Activated T-cell treated with anti-CD3 and anti-CD28 coated beads for 48 hours (primary cell): Measurements from ENCODE around the gene CD300LB.
A peak's percentile ranks its signal among the peaks of the same experiment; 100 is the strongest.
"Not testable (repeated sequence)": the region's sequence is repeated elsewhere in the genome, so short reads cannot be mapped to it uniquely, and the experiment has no call there.

ENCODE experiments used
- DNase-seq: peaks from one replicate; pipeline ENCODE4 v3.0.0-alpha.2; 2020; ENCODE audit warnings: low read depth

CD300LB gene

GRCh38 chr17:74531231-74531761, at the start of gene CD300LB:
Gene CD300LB, minus strand, starts transcription at chr17:74531475. Its CDS starts 125 bp downstream, at chr17:74531350.
- no peak for DNase-seq

- DNase-seq = no peak
Observed at GRCh38 chr17:74579900-74580299, 48.6 kb upstream of the CD300LB start.

- no peak for DNase-seq
Observed at GRCh38 chr17:74578979-74579378, 47.7 kb upstream of the CD300LB start.

GRCh38 chr17:74574489-74575142, 43.3 kb upstream of the CD300LB start:
- DNase-seq = no peak

GRCh38 chr17:74573635-74574034, 42.4 kb upstream of the CD300LB start:
- not testable (repeated sequence) for DNase-seq

- DNase-seq = no peak
Observed at GRCh38 chr17:74573169-74573568, 41.9 kb upstream of the CD300LB start.

- no peak for DNase-seq
Observed at GRCh38 chr17:74571621-74572270, 40.5 kb upstream of the CD300LB start.

- DNase-seq = peak; percentile 39
Observed at GRCh38 chr17:74569020-74570003, 38.0 kb upstream of the CD300LB start.

- no peak for DNase-seq
Observed at GRCh38 chr17:74568106-74568873, 37.0 kb upstream of the CD300LB start.

- DNase-seq = no peak
Observed at GRCh38 chr17:74567397-74567796, 36.1 kb upstream of the CD300LB start, which contains the start of gene CD300H. Gene CD300H, minus strand, starts transcription at chr17:74567509.

- peak; percentile 24 for DNase-seq
Observed at GRCh38 chr17:74566132-74566753, 35.0 kb upstream of the CD300LB start.

GRCh38 chr17:74565126-74565525, 33.9 kb upstream of the CD300LB start:
- DNase-seq = no peak

GRCh38 chr17:74563358-74563757, 32.1 kb upstream of the CD300LB start:
- DNase-seq = no peak

GRCh38 chr17:74561586-74561985, 30.3 kb upstream of the CD300LB start:
- DNase-seq = no peak

- no peak for DNase-seq
Observed at GRCh38 chr17:74558882-74559519, 27.7 kb upstream of the CD300LB start.

- not testable (repeated sequence) for DNase-seq
Observed at GRCh38 chr17:74558402-74558801, 27.1 kb upstream of the CD300LB start.

GRCh38 chr17:74555427-74555940, 24.2 kb upstream of the CD300LB start:
- DNase-seq = no peak

- no peak for DNase-seq
Observed at GRCh38 chr17:74554909-74555308, 23.6 kb upstream of the CD300LB start.

GRCh38 chr17:74552037-74552436, 20.8 kb upstream of the CD300LB start:
- no peak for DNase-seq

- no peak for DNase-seq
Observed at GRCh38 chr17:74550602-74551001, 19.3 kb upstream of the CD300LB start.
